SK-N-MC (cell line): ENCODE measurements around the gene TOM1L2.
"Not testable (repeated sequence)": the region's sequence is repeated elsewhere in the genome, so short reads cannot be mapped to it uniquely, and the experiment has no call there.

Source experiments
- EZH2 ChIP-seq: fragments of 200-600 bp; sonication (generic); IDR thresholded peaks from one replicate; pipeline ENCODE4 v1.6.1; 2017; ENCODE audit warnings: antibody characterized with exemption
- POLR2AphosphoS5 ChIP-seq: IDR thresholded peaks from 2 replicates; pipeline ENCODE4 v1.6.1; 2012; ENCODE audit warnings: mild to moderate bottlenecking, low read depth, low read length, borderline replicate concordance

DNA sequence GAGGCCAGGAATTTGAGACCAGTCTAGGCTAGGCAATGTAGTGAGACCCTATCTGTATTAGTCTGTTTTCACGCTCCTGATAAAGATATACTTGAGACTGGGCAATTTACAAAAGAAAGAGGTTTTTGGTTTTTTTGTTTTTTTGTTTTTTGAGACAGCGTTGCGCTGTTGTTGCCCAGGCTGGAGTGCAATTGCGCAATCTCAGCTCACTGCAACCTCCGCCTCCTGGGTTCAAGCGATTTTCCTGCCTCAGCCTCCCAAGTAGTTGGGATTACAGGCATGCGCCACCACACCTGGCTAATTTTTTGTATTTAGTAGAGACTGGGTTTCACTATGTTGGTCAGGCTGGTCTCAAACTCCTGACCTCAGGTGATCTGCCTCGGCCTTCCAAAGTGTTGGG lies 23.7 kb upstream of the TOM1L2 start:
- not testable (repeated sequence) for TF ChIP-seq EZH2, POLR2AphosphoS5
